ENCODE data around the gene KHDC4. TPM values are rescaled to one million over a fixed set of nuclear protein-coding genes. Genes with fewer than 3 reads are reported as not detected.
"Not testable (repeated sequence)": the region's sequence is repeated elsewhere in the genome, so short reads cannot be mapped to it uniquely, and the experiment has no call there.

Gene KHDC4
- total and polyA plus RNA-seq, 10 of the 15 experiments (the other 5 are each of a cell fraction or from before 2014, with no cell fraction given) = 11.7 to 109 (median 41.9) TPM

GRCh38 chr1:155897746-155898145 is 36.5 kb downstream of the KHDC4 start:
- Histone ChIP-seq H4K20me1 (ENCODE audit: control insufficient read depth, insufficient read depth) (no peaks in the 10 kb centered on the region), H3K9ac (ENCODE audit: control insufficient read depth, insufficient read depth, low read length) (no peak overlapping the region), H3K9me3 (replicated peaks; ENCODE audit: control insufficient read depth, insufficient read depth, low read length) (no peaks in the 10 kb centered on the region), H3K27ac (ENCODE audit: control insufficient read depth, insufficient read depth) (no peak overlapping the region), H2AFZ (ENCODE audit: control insufficient read depth, low read depth, low read length) (no peak overlapping the region), H3K79me2 (ENCODE audit: control insufficient read depth, insufficient read depth, low read length) (no peaks in the 10 kb centered on the region), H3K36me3 (ENCODE audit: control insufficient read depth in 2 of 2, insufficient read depth in 2 of 2, low read length in 1 of 2) (peaks cover 2 to 17% of the 10 kb centered on the region in 2 experiments), H3K4me2 (ENCODE audit: control insufficient read depth, insufficient read depth) (no peak overlapping the region), H3K27me3 (replicated peaks in 1 of 2; ENCODE audit: control insufficient read depth in 2 of 2, insufficient read depth in 2 of 2, low read length in 1 of 2) (no peaks in the 10 kb centered on the region), H3K4me3 (no peak overlapping the region), H3K4me1 (ENCODE audit: control insufficient read depth, insufficient read depth, low read length) (no peaks in the 10 kb centered on the region)
- RAD21 ChIA-PET (ENCODE audit: unreplicated experiment) = interaction anchor here (1.4 to 2.1 kb wide), 3 partner anchors 15 to 40 kb away, joined by 3 to 6 read pairs (median 5); no protein-coding TSS in a partner anchor
- 96% methylated on average over 1 of the region's 1 CpG for WGBS (ENCODE audit: insufficient coverage, insufficient replicate concordance, low lambda C conversion rate, missing lambda C conversion rate)
- CTCF ChIA-PET = interaction anchor here (1.1 to 1.5 kb wide), 5 partner anchors 8 to 92 kb away, joined by 3 to 4 read pairs (median 3); no protein-coding TSS in a partner anchor
- SMC1A ChIA-PET (ENCODE audit: uncharacterized antibody, unreplicated experiment) = interaction anchor here (1.0 to 1.9 kb wide), 6 partner anchors 13 to 168 kb away, joined by 3 to 7 read pairs (median 4); no protein-coding TSS in a partner anchor
- ATAC-seq = no peak
- no peak for DNase-seq (ENCODE audit: low read depth, low spot score)
- no peak for FAIRE-seq
- TF ChIP-seq RCOR1 (conservative IDR thresholded peaks at IDR 0.05; ENCODE audit: low read depth, low read length) (no peak), SMARCA5 (IDR thresholded peaks at IDR 0.05) (no peak), SIN3A (IDR thresholded peaks at IDR 0.05; ENCODE audit: low read depth, low read length) (no peak), USF2 (IDR thresholded peaks at IDR 0.05; ENCODE audit: borderline replicate concordance, low read depth, low read length) (no peak), ATF2 (IDR thresholded peaks at IDR 0.05; ENCODE audit: low read length) (no peak), RELA (IDR thresholded peaks at IDR 0.05; ENCODE audit: borderline replicate concordance, partially characterized antibody) (no peak)
- TF ChIP-seq, protein P1, sequence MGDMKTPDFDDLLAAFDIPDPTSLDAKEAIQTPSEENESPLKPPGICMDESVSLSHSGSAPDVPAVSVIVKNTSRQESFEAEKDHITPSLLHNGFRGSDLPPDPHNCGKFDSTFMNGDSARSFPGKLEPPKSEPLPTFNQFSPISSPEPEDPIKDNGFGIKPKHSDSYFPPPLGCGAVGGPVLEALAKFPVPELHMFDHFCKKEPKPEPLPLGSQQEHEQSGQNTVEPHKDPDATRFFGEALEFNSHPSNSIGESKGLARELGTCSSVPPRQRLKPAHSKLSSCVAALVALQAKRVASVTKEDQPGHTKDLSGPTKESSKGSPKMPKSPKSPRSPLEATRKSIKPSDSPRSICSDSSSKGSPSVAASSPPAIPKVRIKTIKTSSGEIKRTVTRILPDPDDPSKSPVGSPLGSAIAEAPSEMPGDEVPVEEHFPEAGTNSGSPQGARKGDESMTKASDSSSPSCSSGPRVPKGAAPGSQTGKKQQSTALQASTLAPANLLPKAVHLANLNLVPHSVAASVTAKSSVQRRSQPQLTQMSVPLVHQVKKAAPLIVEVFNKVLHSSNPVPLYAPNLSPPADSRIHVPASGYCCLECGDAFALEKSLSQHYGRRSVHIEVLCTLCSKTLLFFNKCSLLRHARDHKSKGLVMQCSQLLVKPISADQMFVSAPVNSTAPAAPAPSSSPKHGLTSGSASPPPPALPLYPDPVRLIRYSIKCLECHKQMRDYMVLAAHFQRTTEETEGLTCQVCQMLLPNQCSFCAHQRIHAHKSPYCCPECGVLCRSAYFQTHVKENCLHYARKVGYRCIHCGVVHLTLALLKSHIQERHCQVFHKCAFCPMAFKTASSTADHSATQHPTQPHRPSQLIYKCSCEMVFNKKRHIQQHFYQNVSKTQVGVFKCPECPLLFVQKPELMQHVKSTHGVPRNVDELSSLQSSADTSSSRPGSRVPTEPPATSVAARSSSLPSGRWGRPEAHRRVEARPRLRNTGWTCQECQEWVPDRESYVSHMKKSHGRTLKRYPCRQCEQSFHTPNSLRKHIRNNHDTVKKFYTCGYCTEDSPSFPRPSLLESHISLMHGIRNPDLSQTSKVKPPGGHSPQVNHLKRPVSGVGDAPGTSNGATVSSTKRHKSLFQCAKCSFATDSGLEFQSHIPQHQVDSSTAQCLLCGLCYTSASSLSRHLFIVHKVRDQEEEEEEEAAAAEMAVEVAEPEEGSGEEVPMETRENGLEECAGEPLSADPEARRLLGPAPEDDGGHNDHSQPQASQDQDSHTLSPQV (IDR thresholded peaks at IDR 0.05) = no peak
- intact Hi-C loops (cut with micrococcal nuclease; ENCODE audit: unreplicated experiment) = no loop called here
- no TSS peak for BruUV-seq (replicated peaks)
- in situ Hi-C loops (cut with MboI) = no loop called here
- POLR2A ChIA-PET = interaction anchor here (1.8 kb wide), 2 partner anchors 12 to 15 kb away, joined by 4 read pairs; no protein-coding TSS in a partner anchor

DNA sequence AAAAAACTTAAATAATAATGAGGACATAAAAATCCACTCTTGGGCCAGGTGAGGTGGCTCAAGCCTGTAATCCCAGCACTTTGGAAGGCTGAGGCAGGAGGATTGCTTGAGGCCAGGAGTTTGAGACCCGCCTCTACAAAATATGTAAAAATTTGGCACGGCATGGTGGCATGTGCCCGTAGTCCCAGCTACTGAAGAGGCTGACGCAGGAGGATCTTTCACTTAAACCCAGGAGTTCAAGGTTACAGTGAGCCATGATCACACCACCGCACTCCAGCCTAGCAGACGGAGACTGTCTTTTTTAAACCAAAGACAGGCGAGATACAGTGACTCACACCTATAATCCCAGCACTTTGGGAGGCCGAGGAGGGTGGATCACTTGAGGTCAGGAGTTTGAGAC is 37.7 kb downstream of the KHDC4 start:
- peaks cover 2 to 17% of the 10 kb centered on the region in 2 experiments for H3K36me3 ChIP-seq (ENCODE audit: control insufficient read depth in 2 of 2, insufficient read depth in 2 of 2, low read length in 1 of 2)
- CTCF ChIA-PET; BruUV-seq (replicated peaks); H3K4me1 ChIP-seq (ENCODE audit: control insufficient read depth, insufficient read depth, low read length); H3K9ac ChIP-seq (ENCODE audit: control insufficient read depth, insufficient read depth, low read length); H3K9me3 ChIP-seq (replicated peaks; ENCODE audit: control insufficient read depth, insufficient read depth, low read length); H3K4me2 ChIP-seq (ENCODE audit: control insufficient read depth, insufficient read depth); H3K27ac ChIP-seq (ENCODE audit: control insufficient read depth, insufficient read depth); H4K20me1 ChIP-seq (ENCODE audit: control insufficient read depth, insufficient read depth); DNase-seq (ENCODE audit: low read depth, low spot score); H3K4me3 ChIP-seq; H3K27me3 ChIP-seq (replicated peaks in 1 of 2; ENCODE audit: control insufficient read depth in 2 of 2, insufficient read depth in 2 of 2, low read length in 1 of 2); H3K79me2 ChIP-seq (ENCODE audit: control insufficient read depth, insufficient read depth, low read length); H2AFZ ChIP-seq (ENCODE audit: control insufficient read depth, low read depth, low read length); ATAC-seq; in situ Hi-C loops (cut with MboI); RAD21 ChIA-PET (ENCODE audit: unreplicated experiment); intact Hi-C loops (cut with micrococcal nuclease; ENCODE audit: unreplicated experiment); FAIRE-seq: not testable (repeated sequence)
- ChIA-PET SMC1A (ENCODE audit: uncharacterized antibody, unreplicated experiment) (interaction anchor here (1.7 kb wide), 1 partner anchor 37 kb away, joined by 4 read pairs; no protein-coding TSS in a partner anchor), POLR2A (interaction anchor here (0.6 kb wide), 1 partner anchor 11 kb away, joined by 4 read pairs; no protein-coding TSS in a partner anchor)
- 98% methylated on average over 8 of the region's 8 CpGs for WGBS (ENCODE audit: insufficient coverage, insufficient replicate concordance, low lambda C conversion rate, missing lambda C conversion rate)
